ENCODE results near the gene ASCC2.

- no peak for TF ChIP-seq EP300 (IDR thresholded peaks at IDR 0.05; ENCODE audit: borderline replicate concordance)
- TF ChIP-seq, protein P1, sequence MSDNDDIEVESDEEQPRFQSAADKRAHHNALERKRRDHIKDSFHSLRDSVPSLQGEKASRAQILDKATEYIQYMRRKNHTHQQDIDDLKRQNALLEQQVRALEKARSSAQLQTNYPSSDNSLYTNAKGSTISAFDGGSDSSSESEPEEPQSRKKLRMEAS (IDR thresholded peaks at IDR 0.05) = no peak
- no peak for TF ChIP-seq NFIC (IDR thresholded peaks at IDR 0.05)
- TF ChIP-seq TAF1 (IDR thresholded peaks at IDR 0.05; ENCODE audit: low read depth) = no peak
- TF ChIP-seq REST (IDR thresholded peaks at IDR 0.05; ENCODE audit: low read depth) = no peak
- TF ChIP-seq, protein P2, sequence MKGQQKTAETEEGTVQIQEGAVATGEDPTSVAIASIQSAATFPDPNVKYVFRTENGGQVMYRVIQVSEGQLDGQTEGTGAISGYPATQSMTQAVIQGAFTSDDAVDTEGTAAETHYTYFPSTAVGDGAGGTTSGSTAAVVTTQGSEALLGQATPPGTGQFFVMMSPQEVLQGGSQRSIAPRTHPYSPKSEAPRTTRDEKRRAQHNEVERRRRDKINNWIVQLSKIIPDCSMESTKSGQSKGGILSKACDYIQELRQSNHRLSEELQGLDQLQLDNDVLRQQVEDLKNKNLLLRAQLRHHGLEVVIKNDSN (IDR thresholded peaks at IDR 0.05) = no peak
- no peak for TF ChIP-seq RAD21 (IDR thresholded peaks at IDR 0.05; ENCODE audit: low read depth)
- no peak for TF ChIP-seq ZBTB7A (IDR thresholded peaks at IDR 0.05; ENCODE audit: low read depth)
Measured at GRCh38 chr22:29839039-29839438, 965 bp upstream of the ASCC2 start.
